Measurements from ENCODE around the gene PIP4P1. TPM values are rescaled to one million over a fixed set of nuclear protein-coding genes. Genes with fewer than 3 reads are reported as not detected.

The PIP4P1 gene
- total RNA-seq, 4 donors from 2014 or later: 15.8 to 32.0 (median 25.9) TPM

GRCh38 chr14:20486684-20487395, 25.6 kb upstream of the PIP4P1 start:
- TF ChIP-seq, protein P1, sequence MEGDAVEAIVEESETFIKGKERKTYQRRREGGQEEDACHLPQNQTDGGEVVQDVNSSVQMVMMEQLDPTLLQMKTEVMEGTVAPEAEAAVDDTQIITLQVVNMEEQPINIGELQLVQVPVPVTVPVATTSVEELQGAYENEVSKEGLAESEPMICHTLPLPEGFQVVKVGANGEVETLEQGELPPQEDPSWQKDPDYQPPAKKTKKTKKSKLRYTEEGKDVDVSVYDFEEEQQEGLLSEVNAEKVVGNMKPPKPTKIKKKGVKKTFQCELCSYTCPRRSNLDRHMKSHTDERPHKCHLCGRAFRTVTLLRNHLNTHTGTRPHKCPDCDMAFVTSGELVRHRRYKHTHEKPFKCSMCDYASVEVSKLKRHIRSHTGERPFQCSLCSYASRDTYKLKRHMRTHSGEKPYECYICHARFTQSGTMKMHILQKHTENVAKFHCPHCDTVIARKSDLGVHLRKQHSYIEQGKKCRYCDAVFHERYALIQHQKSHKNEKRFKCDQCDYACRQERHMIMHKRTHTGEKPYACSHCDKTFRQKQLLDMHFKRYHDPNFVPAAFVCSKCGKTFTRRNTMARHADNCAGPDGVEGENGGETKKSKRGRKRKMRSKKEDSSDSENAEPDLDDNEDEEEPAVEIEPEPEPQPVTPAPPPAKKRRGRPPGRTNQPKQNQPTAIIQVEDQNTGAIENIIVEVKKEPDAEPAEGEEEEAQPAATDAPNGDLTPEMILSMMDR (IDR thresholded peaks at IDR 0.05; ENCODE audit: low read depth): no peak

DNA sequence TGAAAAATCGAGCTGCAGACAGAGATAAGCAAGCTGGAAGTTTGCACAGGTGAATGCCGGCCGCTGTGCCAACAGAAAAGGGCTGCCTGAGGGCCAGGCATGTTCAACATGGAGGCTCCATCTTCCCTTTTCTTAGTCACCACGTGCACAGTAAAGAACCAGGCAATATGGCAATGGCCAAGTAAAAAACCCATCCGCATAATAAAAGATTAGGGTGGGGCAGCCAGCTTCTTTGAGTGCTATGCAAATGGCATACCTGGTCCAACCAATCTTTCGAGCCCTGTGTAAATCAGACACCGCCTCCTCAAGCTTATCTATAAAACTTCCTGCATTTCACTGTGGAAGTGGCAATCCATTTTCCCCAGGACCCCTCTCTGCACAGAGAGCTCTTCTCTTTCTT, 24.7 kb upstream of the PIP4P1 start:
- TF ChIP-seq, protein P1 (IDR thresholded peaks at IDR 0.05; ENCODE audit: low read depth): no peak

- TF ChIP-seq, protein P1 (IDR thresholded peaks at IDR 0.05; ENCODE audit: low read depth): no peak
These were observed 21.1 kb upstream of the PIP4P1 start for GRCh38 chr14:20482382-20482781.

DNA sequence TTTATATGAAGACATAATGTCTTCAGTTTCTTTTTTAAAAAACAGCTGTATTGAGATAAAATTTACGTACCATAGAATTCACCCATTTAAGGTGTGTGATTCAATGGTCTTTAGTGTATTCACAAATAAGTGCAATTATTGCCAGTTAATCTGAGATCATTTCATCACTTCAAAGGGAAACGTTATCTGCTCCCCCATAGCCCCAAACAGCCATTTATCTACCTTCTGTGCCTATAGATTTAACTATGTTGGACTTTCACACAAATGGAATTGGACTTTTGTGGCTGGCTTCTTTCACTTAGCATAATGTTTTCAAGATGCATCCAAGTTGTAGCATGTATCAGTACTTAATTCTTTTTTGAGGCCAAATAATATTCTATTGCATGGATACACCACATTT, 17.7 kb upstream of the PIP4P1 start:
- TF ChIP-seq, protein P1 (IDR thresholded peaks at IDR 0.05; ENCODE audit: low read depth): no peak

DNA sequence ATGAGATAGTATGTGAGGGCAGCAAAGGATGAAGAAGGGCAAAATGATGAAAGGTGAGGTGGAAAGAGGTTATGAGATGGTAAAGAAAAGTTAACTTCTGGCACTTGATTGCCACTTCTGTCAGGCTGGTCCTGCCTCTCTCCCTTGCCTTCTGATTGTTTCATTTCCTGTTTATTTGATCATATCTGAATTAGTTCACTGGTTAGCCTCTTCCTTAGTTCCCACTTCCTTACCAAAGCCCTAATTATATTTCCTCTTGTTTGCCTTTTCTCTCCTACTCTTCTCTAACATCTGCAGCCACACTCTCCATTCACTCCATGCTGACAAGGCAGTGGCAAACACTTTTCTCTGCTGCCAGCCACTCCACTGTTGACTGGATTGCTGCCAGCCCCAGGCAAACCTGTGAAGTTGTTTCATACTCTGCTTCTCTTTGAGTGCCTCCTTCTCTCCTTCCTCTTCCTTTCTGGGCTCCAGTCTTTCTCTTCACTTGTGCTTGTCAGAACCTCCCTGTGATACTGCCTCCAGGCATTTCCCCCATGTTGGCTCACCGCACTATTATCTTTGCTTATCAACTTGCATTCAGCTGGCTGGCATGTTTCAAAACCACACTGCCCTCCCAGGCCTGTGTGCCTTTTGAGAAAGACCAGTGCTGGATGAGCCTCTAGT, 16.1 kb upstream of the PIP4P1 start:
- TF ChIP-seq, protein P1 (IDR thresholded peaks at IDR 0.05; ENCODE audit: low read depth): no peak

GRCh38 chr14:20476776-20477175, 15.5 kb upstream of the PIP4P1 start:
- TF ChIP-seq, protein P1 (IDR thresholded peaks at IDR 0.05; ENCODE audit: low read depth): no peak

- TF ChIP-seq, protein P1 (IDR thresholded peaks at IDR 0.05; ENCODE audit: low read depth): no peak
These were observed 11.4 kb upstream of the PIP4P1 start for GRCh38 chr14:20472536-20473169.
